Lung microvascular endothelial cell (primary cell): ENCODE measurements around the gene TOP3B. TPM values are rescaled to one million over a fixed set of nuclear protein-coding genes. Genes with fewer than 3 reads are reported as not detected.

Experiments
- DNase-seq, 2 donors: peaks; one replicate each; pipeline versions ENCODE4 v3.0.0 to v3.0.0-alpha.2; 2010; ENCODE audit warnings: low read depth in 2 of 2
- total RNA-seq: library from RNA; depleted of rRNA; stranded (reverse); fragments of >200 nt; gene quantifications from 2 replicates; pipeline ENCODE4 v1.2.1, GENCODE V29; 2014

The TOP3B gene
- total RNA-seq, 1 donor from 2014 or later, result 17.3 TPM

- DNase-seq, result no peak
Measured at GRCh38 chr22:21907638-21908522, 74.7 kb downstream of the TOP3B start.

Other genes starting within 250 kb of the TOP3B start
- 2.8 and 5.2 TPM in 2 replicates for gene YPEL1, start 247.0 kb downstream of the TOP3B start, total RNA-seq
- gene MAPK1, start 115.1 kb downstream of the TOP3B start, total RNA-seq, result 34.9 and 44.4 TPM in 2 replicates
- gene PPM1F, start 29.9 kb downstream of the TOP3B start, total RNA-seq, result 97.6 and 116 TPM in 2 replicates